Kidney epithelial cell (primary cell): ENCODE measurements around the gene RASGRP3. TPM values are rescaled to one million over a fixed set of nuclear protein-coding genes. Genes with fewer than 3 reads are reported as not detected.

Experiments used
- DNase-seq: peaks from one replicate; pipeline ENCODE4 v3.0.0-alpha.2; 2010; ENCODE audit warnings: low read depth
- H3K27me3 ChIP-seq: 2 replicates; pipeline ENCODE4 v1.6.0; 2011; ENCODE audit warnings: low read length; ENCODE audit not compliant: control insufficient read depth, insufficient read depth
- H3K36me3 ChIP-seq: 2 replicates; pipeline ENCODE4 v1.5.1; 2011; ENCODE audit warnings: low read length; ENCODE audit not compliant: control insufficient read depth, insufficient read depth
- H3K4me3 ChIP-seq: 2 replicates; pipeline ENCODE4 v1.5.1; 2011; ENCODE audit warnings: low read depth, mild to moderate bottlenecking, control low read depth, low read length
- total RNA-seq: library from RNA; depleted of rRNA; stranded (reverse); fragments of >200 nt; gene quantifications from 2 replicates; pipeline ENCODE4 v1.2.3, GENCODE V29; 2015
- TF ChIP-seq, protein P1 (sequence below): IDR thresholded peaks from 2 replicates; pipeline ENCODE4 v1.5.1; 2011; ENCODE audit warnings: mild to moderate bottlenecking, moderate library complexity, low read length, control low read depth, inconsistent platforms; ENCODE audit not compliant: insufficient read depth, poor library complexity, severe bottlenecking

The RASGRP3 gene
- total RNA-seq, 1 donor from 2014 or later, result 17.6 TPM

DNA sequence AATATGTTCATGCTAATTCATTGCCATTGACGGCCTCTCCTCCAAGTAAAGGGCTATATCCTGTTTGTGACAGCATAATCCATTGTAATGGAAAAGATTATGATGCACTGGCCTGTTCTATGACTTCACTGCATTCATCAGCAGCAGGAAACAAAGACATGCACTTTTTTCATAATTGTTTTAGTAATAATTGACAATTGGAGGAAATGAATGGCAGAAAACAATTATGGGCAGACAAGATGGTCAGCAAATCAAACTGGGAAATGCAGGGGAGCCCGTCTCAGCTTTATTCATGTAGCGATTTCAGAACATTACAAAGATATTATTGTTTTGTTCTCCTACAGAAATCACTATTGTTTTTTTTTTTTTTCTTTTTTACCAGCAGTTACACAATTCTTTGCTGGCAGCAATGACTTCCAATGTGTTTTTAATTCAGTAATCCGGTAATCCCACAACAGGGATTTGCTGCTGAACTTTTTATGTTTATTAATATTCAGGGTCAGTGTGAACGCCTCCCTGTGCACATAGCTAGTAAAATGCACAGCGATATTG is 33.8 kb upstream of the RASGRP3 start:
- TF ChIP-seq, protein P1, sequence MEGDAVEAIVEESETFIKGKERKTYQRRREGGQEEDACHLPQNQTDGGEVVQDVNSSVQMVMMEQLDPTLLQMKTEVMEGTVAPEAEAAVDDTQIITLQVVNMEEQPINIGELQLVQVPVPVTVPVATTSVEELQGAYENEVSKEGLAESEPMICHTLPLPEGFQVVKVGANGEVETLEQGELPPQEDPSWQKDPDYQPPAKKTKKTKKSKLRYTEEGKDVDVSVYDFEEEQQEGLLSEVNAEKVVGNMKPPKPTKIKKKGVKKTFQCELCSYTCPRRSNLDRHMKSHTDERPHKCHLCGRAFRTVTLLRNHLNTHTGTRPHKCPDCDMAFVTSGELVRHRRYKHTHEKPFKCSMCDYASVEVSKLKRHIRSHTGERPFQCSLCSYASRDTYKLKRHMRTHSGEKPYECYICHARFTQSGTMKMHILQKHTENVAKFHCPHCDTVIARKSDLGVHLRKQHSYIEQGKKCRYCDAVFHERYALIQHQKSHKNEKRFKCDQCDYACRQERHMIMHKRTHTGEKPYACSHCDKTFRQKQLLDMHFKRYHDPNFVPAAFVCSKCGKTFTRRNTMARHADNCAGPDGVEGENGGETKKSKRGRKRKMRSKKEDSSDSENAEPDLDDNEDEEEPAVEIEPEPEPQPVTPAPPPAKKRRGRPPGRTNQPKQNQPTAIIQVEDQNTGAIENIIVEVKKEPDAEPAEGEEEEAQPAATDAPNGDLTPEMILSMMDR, result no peak
- no peak for DNase-seq
- Histone ChIP-seq H3K4me3 (no peak overlapping the region), H3K27me3 (no peaks in the 10 kb centered on the region), H3K36me3 (no peaks in the 10 kb centered on the region)

DNA sequence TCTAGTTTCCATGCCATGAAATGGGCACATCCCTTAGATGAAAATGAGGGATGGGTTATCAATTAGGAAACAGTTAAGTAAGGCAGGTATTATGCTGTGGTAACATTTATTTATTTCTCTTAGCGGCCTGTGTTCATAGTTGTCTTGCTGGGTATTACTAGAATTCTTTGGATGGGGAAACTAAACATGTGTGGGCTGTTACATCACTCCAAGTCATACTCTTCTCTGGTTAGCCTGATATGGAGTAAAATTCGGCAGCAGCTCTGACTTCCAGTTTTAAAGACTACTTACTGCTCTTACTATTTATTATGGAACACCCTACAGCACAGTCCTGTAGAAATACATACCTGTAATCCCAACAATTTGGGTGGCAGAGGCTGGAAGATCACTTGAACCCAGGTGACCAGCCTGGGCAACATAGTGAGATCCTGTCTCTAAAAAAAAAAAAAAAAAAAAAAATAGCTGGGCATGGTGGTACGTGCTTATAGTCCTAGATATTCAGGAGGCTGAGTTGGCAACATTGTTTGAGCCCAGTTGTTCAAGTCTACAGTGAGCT is 33.1 kb upstream of the RASGRP3 start:
- TF ChIP-seq, protein P1, result no peak
- no peaks in the 10 kb centered on the region for H3K36me3 ChIP-seq

DNA sequence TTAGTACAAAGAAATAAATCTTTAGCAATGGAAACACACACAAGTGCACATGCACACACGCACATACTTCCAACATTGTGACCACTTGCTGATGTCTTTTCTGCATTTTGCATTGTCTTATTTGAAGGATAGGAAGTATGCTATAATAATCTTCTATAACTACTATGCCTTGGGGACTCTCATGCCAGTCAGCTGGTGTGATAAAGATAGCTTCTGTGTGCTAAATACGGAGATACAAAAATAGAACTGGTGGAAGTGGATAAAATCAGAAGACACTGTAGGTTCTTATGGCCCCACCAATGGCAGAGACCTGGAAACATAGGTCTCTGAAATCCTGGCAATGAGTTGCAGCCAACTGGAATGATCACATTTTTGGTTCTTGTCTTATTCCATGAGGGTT is 31.5 kb upstream of the RASGRP3 start:
- H3K4me3 ChIP-seq, result no peak overlapping the region
- TF ChIP-seq, protein P1, result no peak
- DNase-seq, result no peak
- H3K36me3 ChIP-seq, result no peaks in the 10 kb centered on the region
- no peaks in the 10 kb centered on the region for H3K27me3 ChIP-seq

More for the DNA sequence above, 33.1 kb upstream of the RASGRP3 start:
- no peak for DNase-seq
- Histone ChIP-seq H3K4me3 (no peak overlapping the region), H3K27me3 (no peaks in the 10 kb centered on the region)

DNA sequence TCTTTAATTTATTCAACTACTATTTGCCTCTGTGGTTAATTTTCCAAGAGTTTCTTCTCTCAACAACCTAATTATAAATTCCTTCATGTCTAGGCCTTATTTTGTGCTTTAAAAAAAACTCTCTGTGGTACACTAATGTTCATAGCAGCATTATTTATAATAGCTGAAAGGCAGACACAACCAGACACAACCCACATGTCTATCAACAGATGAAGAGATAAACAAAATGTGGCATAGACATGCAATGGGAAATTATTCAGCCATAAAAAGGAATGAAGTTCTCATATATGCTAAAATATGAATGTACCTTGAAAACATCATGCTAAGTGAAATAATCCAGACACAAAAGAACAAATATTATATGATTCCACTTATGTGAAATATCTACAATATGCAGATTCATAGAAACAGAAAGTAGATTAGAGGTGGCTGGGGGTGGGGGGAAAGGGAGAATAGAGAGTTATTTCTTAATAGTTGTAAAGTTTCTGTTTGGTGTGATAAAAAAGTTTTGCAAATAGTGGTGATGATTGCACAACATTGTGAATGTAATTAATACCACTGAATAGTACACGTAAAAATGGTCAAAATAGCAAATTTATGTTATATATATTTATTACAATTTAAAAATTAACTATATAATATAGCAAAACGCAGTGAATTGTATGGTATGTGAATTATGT is 28.1 kb upstream of the RASGRP3 start:
- no peaks in the 10 kb centered on the region for H3K36me3 ChIP-seq
- no peak for DNase-seq
- no peak overlapping the region for H3K4me3 ChIP-seq
- H3K27me3 ChIP-seq, result no peaks in the 10 kb centered on the region
- TF ChIP-seq, protein P1, result no peak

DNA sequence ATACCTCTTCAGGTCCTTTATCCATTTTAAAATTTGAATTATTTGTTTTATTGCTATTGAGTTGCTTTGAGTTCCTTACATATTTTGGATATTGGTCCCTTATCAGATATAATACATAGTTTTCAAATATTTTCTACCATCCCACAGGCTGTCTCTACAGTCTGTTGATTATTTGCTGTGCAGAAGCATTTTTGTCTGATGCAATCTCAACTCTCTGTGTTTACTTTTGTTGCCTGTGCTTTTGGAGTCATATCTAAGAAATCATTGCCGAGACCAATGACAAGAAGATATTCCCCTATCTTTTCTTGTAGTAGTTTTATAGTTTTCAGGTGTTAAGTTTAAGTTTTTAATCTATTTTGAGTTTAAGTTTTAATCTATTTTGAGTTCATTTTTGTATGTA is 25.2 kb upstream of the RASGRP3 start:
- DNase-seq, result no peak
- Histone ChIP-seq H3K36me3 (no peaks in the 10 kb centered on the region), H3K27me3 (no peaks in the 10 kb centered on the region), H3K4me3 (no peak overlapping the region)
- TF ChIP-seq, protein P1, result no peak
